Large intestine (tissue), 3 donors: ENCODE measurements around the gene ANKRD26. TPM values are rescaled to one million over a fixed set of nuclear protein-coding genes. Genes with fewer than 3 reads are reported as not detected.

ENCODE experiments used
- DNase-seq, 2 donors: peaks; one replicate each; pipeline versions ENCODE4 v3.0.0 to v3.0.0-alpha.2; 2013
- H3K27ac ChIP-seq: one replicate; pipeline ENCODE4 v1.5.1; 2013; ENCODE audit warnings: low read length
- H3K27me3 ChIP-seq: 2 replicates; pipeline ENCODE4 v1.6.1; 2013; ENCODE audit warnings: low read length; ENCODE audit not compliant: control insufficient read depth, insufficient read depth
- H3K36me3 ChIP-seq: 2 replicates; pipeline ENCODE4 v1.6.1; 2013; ENCODE audit warnings: low read length; ENCODE audit not compliant: control insufficient read depth, insufficient read depth
- H3K4me1 ChIP-seq: one replicate; pipeline ENCODE4 v1.6.1; 2013; ENCODE audit warnings: low read length; ENCODE audit not compliant: control insufficient read depth, insufficient read depth
- H3K4me3 ChIP-seq: one replicate; pipeline ENCODE4 v1.5.1; 2013; ENCODE audit warnings: low read length
- H3K9me3 ChIP-seq: one replicate; pipeline ENCODE4 v1.6.1; 2013; ENCODE audit warnings: mild to moderate bottlenecking, low read depth, low read length, moderate library complexity; ENCODE audit not compliant: control insufficient read depth
- WGBS: methylation state at CpG from one replicate; pipeline ENCODE4 v1.1.5; 2013; ENCODE audit warnings: low lambda C conversion rate; ENCODE audit not compliant: insufficient coverage; 5-methylcytosine and 5-hydroxymethylcytosine counted together
- polyA plus RNA-seq: library from polyadenylated mRNA; unstranded; fragments of 120-200 nt; gene quantifications from one replicate; pipeline ENCODE4 v1.2.1, GENCODE V29; 2013

The ANKRD26 gene
- polyA plus RNA-seq, 1 donor, result 8.7 TPM

DNA sequence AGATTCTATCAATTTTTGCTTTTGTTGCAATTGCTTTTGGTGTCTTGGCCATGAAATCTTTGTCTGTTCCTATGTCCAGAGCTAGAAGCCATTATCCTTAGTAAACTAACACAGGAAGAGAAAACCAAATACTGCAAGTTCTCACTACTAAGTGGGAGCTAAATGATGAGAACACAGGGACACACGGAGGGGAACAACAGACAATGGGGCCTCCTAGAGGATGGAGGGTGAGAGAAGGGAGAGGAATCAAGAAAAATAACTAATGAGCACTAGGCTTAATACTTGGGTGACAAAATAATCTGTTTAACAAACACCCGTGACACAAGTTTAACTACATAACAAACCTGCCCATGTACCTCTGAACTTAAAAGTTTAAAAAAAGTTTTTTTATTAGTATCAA lies 78.2 kb downstream of the ANKRD26 start:
- Histone ChIP-seq H3K9me3 (no peaks in the 10 kb centered on the region), H3K4me3 (no peak overlapping the region), H3K4me1 (no peaks in the 10 kb centered on the region), H3K27me3 (no peaks in the 10 kb centered on the region), H3K36me3 (peaks cover 2% of the 10 kb centered on the region), H3K27ac (no peak overlapping the region)
- no peak for DNase-seq
- 100% methylated on average over 1 of the region's 2 CpGs for WGBS

DNA sequence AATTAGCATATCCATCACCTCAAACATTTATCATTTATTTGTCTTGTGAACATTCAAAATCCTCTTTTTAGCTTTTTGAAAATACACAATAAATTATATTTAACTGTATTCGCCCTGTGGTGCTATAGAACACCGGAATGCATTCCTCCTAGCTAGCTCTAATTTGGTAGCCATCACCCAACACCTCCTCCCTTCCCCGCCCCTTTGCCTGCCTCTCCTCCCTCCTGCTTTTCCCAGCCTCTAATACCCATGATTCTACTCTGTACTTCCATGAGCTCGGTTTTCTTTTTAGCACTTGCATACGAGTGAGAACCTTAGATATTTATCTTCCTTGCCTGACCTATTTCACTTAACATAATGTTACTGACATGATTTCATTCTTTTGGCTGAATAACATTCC lies 80.1 kb downstream of the ANKRD26 start:
- Histone ChIP-seq H3K4me1 (no peaks in the 10 kb centered on the region), H3K9me3 (no peaks in the 10 kb centered on the region), H3K27ac (no peak overlapping the region), H3K36me3 (peaks cover 2% of the 10 kb centered on the region), H3K4me3 (no peak overlapping the region), H3K27me3 (no peaks in the 10 kb centered on the region)
- WGBS, result 94% methylated on average over 3 of the region's 5 CpGs
- no peak for DNase-seq

DNA sequence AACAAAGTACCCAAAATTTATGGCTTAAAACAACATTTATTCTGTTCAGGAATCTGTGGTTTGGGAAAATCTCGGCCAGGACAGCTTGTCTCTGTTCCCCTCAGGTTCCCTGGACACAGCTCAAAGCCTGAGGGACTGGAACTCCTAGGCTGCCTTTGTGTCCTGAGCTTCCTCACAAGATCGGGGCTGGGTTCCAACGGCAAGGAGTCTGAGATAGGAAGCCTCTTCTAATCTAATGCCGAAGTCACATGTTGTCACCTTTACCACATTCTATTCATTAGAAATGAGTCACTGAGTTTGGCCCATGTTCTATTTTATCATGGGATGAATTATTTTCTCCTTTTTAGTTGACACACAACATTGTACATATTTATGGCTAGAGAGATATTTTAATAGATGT lies 80.5 kb downstream of the ANKRD26 start:
- no CpG with 5 or more reads among the region's 4 CpGs for WGBS

DNA sequence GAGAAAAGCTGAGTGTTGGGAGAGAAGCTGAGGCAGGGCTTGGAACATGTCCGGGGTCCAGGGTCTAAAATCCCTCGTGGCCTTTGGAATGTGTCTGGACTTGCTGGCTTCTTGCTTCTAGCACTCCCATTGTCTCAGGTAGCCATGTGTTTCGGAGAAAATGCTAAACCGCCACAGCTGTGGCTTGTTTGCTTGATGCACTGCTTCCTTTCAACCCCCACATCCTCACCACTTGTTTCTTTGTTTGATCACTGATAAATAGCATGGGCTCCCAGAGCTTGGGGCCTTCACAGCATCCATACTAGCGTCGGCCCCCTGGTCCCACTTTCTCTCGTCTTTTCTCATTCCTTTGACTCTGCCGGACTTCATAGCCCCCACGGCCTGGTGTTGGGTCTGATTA lies 102.7 kb downstream of the ANKRD26 start:
- Histone ChIP-seq H3K4me1 (no peaks in the 10 kb centered on the region), H3K27ac (no peak overlapping the region), H3K4me3 (no peak overlapping the region), H3K9me3 (no peaks in the 10 kb centered on the region), H3K36me3 (peaks cover 3% of the 10 kb centered on the region), H3K27me3 (no peaks in the 10 kb centered on the region)
- DNase-seq, result no peak
- WGBS, result 96% methylated on average over 5 of the region's 9 CpGs

More for the DNA sequence above, 80.5 kb downstream of the ANKRD26 start:
- no peak for DNase-seq
- H3K27ac ChIP-seq, result no peak overlapping the region
- no peak overlapping the region for H3K4me3 ChIP-seq
- peaks cover 2% of the 10 kb centered on the region for H3K36me3 ChIP-seq
- H3K4me1 ChIP-seq, result no peaks in the 10 kb centered on the region
- no peaks in the 10 kb centered on the region for H3K9me3 ChIP-seq
- H3K27me3 ChIP-seq, result no peaks in the 10 kb centered on the region

DNA sequence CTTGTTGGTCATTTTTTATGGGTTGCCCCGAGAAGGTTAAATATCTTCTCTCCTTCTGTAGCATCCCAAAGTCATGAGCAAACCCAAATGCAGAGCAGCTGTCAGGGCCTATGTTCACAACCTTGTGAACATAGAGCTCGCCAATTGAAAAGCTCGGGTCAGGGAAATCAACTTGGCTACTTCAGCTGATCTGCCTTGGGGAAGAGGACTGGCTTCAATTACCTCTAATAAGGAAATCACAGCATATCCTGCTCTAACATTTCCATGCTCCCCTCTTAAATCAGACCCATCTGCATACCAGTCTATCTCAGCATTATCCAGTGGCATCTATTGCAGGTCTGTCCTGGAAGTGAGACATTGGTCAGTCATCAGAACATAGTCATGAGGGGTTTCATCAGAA lies 105.6 kb downstream of the ANKRD26 start:
- Histone ChIP-seq H3K27ac (no peak overlapping the region), H3K27me3 (no peaks in the 10 kb centered on the region), H3K4me1 (no peaks in the 10 kb centered on the region), H3K36me3 (no peaks in the 10 kb centered on the region), H3K4me3 (no peak overlapping the region), H3K9me3 (no peaks in the 10 kb centered on the region)
- no peak for DNase-seq
- WGBS, result no CpG with 5 or more reads among the region's 3 CpGs

DNA sequence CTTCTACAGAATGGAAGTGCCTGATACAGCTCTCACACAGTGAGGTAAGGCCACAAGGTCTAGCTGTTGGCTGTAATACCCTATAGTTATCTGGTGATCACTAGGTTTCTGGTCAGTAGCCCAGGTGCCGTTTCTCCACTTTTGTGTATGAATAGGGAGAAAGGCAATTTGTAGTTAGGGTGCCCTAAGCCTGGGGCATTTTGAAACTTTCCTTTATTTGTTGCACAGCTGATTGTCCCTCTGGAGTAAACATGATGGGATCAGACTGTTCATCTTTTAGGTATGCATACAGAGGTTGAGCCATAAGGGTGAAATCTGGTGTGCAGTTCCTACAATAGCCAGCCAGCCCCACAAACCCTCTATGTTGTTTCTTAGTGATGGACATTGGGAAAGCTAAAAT lies 112.4 kb downstream of the ANKRD26 start:
- no peak for DNase-seq
- H3K4me3 ChIP-seq, result no peak overlapping the region
- H3K27me3 ChIP-seq, result no peaks in the 10 kb centered on the region
- H3K27ac ChIP-seq, result no peak overlapping the region
- WGBS, result no CpG with 5 or more reads among the region's 1 CpG
- H3K4me1 ChIP-seq, result no peaks in the 10 kb centered on the region
- H3K9me3 ChIP-seq, result no peaks in the 10 kb centered on the region
- no peaks in the 10 kb centered on the region for H3K36me3 ChIP-seq

DNA sequence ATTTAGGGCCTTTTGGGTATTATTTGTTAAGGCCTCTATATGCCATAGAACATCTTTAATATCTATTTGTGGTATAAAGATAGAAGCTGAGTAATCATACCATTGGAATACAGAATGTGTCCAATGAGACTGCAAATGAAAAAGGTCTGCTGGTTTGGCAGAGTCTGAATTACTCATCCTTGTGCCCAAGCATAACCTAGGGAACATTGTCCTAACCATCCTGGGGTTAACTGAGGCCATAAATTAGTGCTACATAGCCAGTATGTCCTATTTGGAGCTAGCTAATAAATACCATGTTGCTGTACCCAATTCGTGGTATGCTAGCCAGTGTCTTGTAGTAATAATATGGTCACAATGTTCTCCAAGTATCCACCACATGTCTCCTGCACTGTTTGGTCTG lies 117.1 kb downstream of the ANKRD26 start:
- Histone ChIP-seq H3K9me3 (no peaks in the 10 kb centered on the region), H3K4me1 (no peaks in the 10 kb centered on the region), H3K4me3 (no peak overlapping the region), H3K36me3 (no peaks in the 10 kb centered on the region), H3K27me3 (no peaks in the 10 kb centered on the region), H3K27ac (no peak overlapping the region)
- WGBS, result no CpG with 5 or more reads among the region's 1 CpG
- no peak for DNase-seq

DNA sequence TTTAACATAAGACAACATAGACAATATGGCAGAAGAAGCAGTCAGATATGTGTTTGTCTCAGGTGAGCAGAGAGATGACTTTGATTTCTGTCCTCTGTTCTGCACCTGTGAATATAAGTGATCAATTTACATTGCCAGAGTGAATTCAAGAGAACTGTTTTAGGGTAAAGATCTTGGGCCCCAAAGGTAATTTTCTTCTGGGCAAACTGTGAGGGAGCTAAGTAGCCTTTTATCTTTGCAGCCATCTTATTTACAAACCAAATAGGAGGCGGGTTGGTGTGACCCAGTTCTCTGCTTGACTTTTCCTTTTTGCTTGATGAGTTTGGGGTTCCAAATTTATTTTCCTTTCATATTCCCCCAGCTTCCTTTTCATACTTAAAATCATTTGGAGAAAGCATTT lies 118.2 kb downstream of the ANKRD26 start:
- Histone ChIP-seq H3K4me3 (no peak overlapping the region), H3K27ac (no peak overlapping the region), H3K9me3 (no peaks in the 10 kb centered on the region), H3K36me3 (no peaks in the 10 kb centered on the region), H3K4me1 (no peaks in the 10 kb centered on the region), H3K27me3 (no peaks in the 10 kb centered on the region)
- WGBS, result 100% methylated on average over 1 of the region's 1 CpG
- no peak for DNase-seq

DNA sequence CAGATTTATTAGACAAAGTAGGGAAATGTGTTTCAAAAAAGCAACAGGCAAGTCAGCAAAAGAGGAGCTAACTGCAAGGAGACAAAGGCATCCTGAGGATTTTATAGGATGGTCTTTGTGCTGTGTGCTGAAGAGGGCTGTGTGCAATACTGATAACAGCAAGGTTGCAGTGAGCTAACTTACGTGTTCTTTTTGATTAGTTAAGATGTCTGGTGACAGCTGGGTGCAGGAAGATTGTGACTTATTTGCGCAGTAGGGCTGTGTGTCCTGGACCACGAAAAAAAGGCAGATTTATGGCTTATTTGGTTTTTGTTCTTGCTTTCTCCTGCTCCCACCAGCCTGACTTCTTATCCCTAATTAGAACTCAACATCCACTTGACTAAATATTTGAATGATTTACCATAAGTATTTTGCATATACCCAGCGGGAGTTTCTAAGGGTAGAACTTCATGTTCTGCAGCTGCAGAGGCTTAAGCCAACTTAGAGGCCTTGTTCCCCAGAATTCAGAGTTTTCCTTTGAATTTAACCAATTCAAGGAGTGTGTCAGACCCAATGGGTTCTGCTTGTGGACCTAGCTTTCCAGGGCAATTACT lies 119.0 kb downstream of the ANKRD26 start:
- Histone ChIP-seq H3K9me3 (no peaks in the 10 kb centered on the region), H3K36me3 (no peaks in the 10 kb centered on the region), H3K27me3 (no peaks in the 10 kb centered on the region), H3K4me3 (no peak overlapping the region), H3K4me1 (no peaks in the 10 kb centered on the region), H3K27ac (no peak overlapping the region)
- DNase-seq, result no peak
- WGBS, result no CpG with 5 or more reads among the region's 4 CpGs

DNA sequence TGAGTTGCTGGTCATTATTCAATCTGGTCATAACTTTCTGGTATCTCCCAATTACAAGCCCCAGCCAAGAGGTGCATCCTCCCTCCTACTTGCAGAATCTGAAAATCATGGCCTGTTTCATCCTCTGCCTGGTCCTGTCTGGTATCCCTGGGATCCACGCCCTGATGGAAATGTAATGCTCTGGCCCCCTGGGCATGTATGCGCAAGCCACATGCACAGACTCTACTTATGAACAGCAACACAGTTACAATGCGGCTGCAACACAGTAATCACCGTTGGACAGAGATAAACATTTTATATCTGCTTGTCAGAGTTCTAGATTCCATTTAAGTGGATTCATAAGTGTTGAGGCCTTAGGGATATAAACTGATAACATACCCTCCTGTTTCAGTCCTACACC lies 121.8 kb downstream of the ANKRD26 start:
- WGBS, result 90% methylated on average over 2 of the region's 4 CpGs
- no peaks in the 10 kb centered on the region for H3K36me3 ChIP-seq
- no peaks in the 10 kb centered on the region for H3K9me3 ChIP-seq
- H3K4me1 ChIP-seq, result no peaks in the 10 kb centered on the region
- no peak overlapping the region for H3K27ac ChIP-seq
- H3K4me3 ChIP-seq, result no peak overlapping the region
- no peak for DNase-seq
- no peaks in the 10 kb centered on the region for H3K27me3 ChIP-seq

DNA sequence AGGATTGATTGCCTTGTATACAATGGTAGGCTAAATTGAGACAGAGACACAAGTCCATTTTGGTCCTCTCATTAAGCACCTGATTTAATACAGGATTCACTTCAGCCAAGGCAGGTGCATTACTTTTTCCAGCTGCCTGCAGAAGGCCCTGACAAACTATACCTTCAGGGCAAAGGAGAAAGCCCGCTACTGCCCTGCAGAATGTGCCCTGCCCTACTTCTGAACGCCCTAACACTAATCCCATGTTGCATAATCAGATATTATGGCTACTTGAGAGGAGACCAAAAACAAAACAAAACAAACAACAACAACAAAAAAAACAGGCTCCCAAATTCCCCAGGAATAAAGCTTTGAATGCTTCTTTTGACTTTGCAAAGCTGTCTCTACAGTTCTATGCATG lies 122.7 kb downstream of the ANKRD26 start:
- Histone ChIP-seq H3K27me3 (no peaks in the 10 kb centered on the region), H3K36me3 (no peaks in the 10 kb centered on the region), H3K9me3 (no peaks in the 10 kb centered on the region), H3K4me3 (no peak overlapping the region), H3K4me1 (no peaks in the 10 kb centered on the region), H3K27ac (no peak overlapping the region)
- DNase-seq, result no peak
- 67% methylated on average over 1 of the region's 2 CpGs for WGBS
